DND-41 (cell line): ENCODE data around the gene CDHR2.

Experiments
- ATAC-seq: fragments of 200-7000 bp; cut with Tn5 transposase; 3 replicates; pipeline ENCODE4 v1.9.1; 2021; ENCODE audit warnings: low read depth; ENCODE audit not compliant: insufficient read depth
- DNase-seq: peaks from one replicate; pipeline ENCODE4 v3.0.0-alpha.2; 2020
- H2AFZ ChIP-seq: 2 replicates; pipeline ENCODE4 v1.6.0; 2012; ENCODE audit warnings: low read depth, low read length
- H3K27ac ChIP-seq: 2 replicates; pipeline ENCODE4 v1.5.1; 2012; ENCODE audit warnings: low read length, inconsistent platforms
- H3K27me3 ChIP-seq: fragments of 200-600 bp; sonication (generic); 2 replicates; pipeline ENCODE4 v1.6.0; 2012; ENCODE audit warnings: low read length, mild to moderate bottlenecking, inconsistent platforms; ENCODE audit not compliant: insufficient read depth, poor library complexity
- H3K36me3 ChIP-seq: 2 replicates; pipeline ENCODE4 v1.5.1; 2012; ENCODE audit warnings: low read length, inconsistent platforms; ENCODE audit not compliant: insufficient read depth
- H3K4me1 ChIP-seq: 2 replicates; pipeline ENCODE4 v1.5.1; 2012; ENCODE audit warnings: mild to moderate bottlenecking, low read length; ENCODE audit not compliant: insufficient read depth
- H3K4me2 ChIP-seq: 2 replicates; pipeline ENCODE4 v1.6.0; 2012; ENCODE audit warnings: mild to moderate bottlenecking, moderate library complexity, low read length, inconsistent platforms; ENCODE audit not compliant: insufficient read depth
- H3K4me3 ChIP-seq, 2 experiments: fragments of 200-600 bp in 1 of 2; shearing (Covaris generic) in 1 of 2; 2 replicates each; pipeline ENCODE4 v1.5.1; 2012 to 2016; ENCODE audit warnings: inconsistent platforms in 2 of 2, low read length in 2 of 2, mild to moderate bottlenecking in 2 of 2, low read depth in 1 of 2, moderate library complexity in 1 of 2
- H3K79me2 ChIP-seq: 2 replicates; pipeline ENCODE4 v1.6.0; 2012; ENCODE audit warnings: low read length, inconsistent platforms; ENCODE audit not compliant: insufficient read depth
- H3K9ac ChIP-seq: 2 replicates; pipeline ENCODE4 v1.6.0; 2012; ENCODE audit warnings: low read depth, mild to moderate bottlenecking, inconsistent platforms, low read length, moderate library complexity
- H3K9me3 ChIP-seq: 2 replicates; pipeline ENCODE4 v1.5.1; 2012; ENCODE audit warnings: low read length, moderate library complexity, mild to moderate bottlenecking, inconsistent platforms; ENCODE audit not compliant: insufficient read depth, severe bottlenecking
- H4K20me1 ChIP-seq: 2 replicates; pipeline ENCODE4 v1.6.0; 2012; ENCODE audit warnings: low read length; ENCODE audit not compliant: insufficient read depth
- CTCF ChIP-seq: IDR thresholded peaks from 2 replicates; pipeline ENCODE4 v1.5.1; 2012; ENCODE audit warnings: borderline replicate concordance, low read length, moderate library complexity, mild to moderate bottlenecking; ENCODE audit not compliant: poor library complexity, severe bottlenecking; ENCODE audit errors: extremely low read depth
- EZH2 ChIP-seq: IDR thresholded peaks from 3 replicates; pipeline ENCODE4 v1.6.1; 2012; ENCODE audit warnings: borderline replicate concordance, low read depth, mild to moderate bottlenecking, moderate library complexity, low read length, inconsistent platforms; ENCODE audit not compliant: severe bottlenecking

CDHR2 gene

GRCh38 chr5:176527246-176528222, 21.6 kb upstream of the CDHR2 start:
- peaks cover 10% of the 10 kb centered on the region for H3K4me1 ChIP-seq
- TF ChIP-seq CTCF, result no peak
- H3K27me3 ChIP-seq, result no peaks in the 10 kb centered on the region
- no peak overlapping the region for H2AFZ ChIP-seq
- peaks cover 16% of the 10 kb centered on the region for H3K79me2 ChIP-seq
- no peak overlapping the region for H3K9ac ChIP-seq
- DNase-seq (no peak), ATAC-seq (no peak)
- H3K27ac ChIP-seq, result no peak overlapping the region
- H4K20me1 ChIP-seq, result peaks cover 34% of the 10 kb centered on the region
- no peak overlapping the region for H3K4me3 ChIP-seq
- peaks cover 51% of the 10 kb centered on the region for H3K36me3 ChIP-seq
- H3K9me3 ChIP-seq, result no peaks in the 10 kb centered on the region
- H3K4me2 ChIP-seq, result no peak overlapping the region

GRCh38 chr5:176528301-176528700, 20.8 kb upstream of the CDHR2 start:
- Histone ChIP-seq H3K27ac (no peak overlapping the region), H3K4me3 (no peak overlapping the region), H2AFZ (no peak overlapping the region), H3K9ac (no peak overlapping the region), H4K20me1 (peaks cover 41% of the 10 kb centered on the region), H3K9me3 (no peaks in the 10 kb centered on the region), H3K4me2 (no peak overlapping the region), H3K4me1 (peaks cover 18% of the 10 kb centered on the region), H3K36me3 (peaks cover 58% of the 10 kb centered on the region), H3K79me2 (peaks cover 24% of the 10 kb centered on the region), H3K27me3 (no peaks in the 10 kb centered on the region)
- ATAC-seq (no peak), DNase-seq (no peak)
- TF ChIP-seq EZH2, result no peak
- no peak for TF ChIP-seq CTCF

- no peak for DNase-seq
- Histone ChIP-seq H3K4me2 (no peak overlapping the region), H3K27me3 (no peaks in the 10 kb centered on the region), H3K27ac (no peak overlapping the region), H3K4me1 (peaks cover 22% of the 10 kb centered on the region), H3K79me2 (peaks cover 28% of the 10 kb centered on the region), H3K36me3 (peaks cover 60% of the 10 kb centered on the region), H3K9ac (no peak overlapping the region), H2AFZ (no peak overlapping the region), H4K20me1 (peaks cover 45% of the 10 kb centered on the region), H3K9me3 (no peaks in the 10 kb centered on the region), H3K4me3 (no peak overlapping the region)
- no peak for ATAC-seq
- TF ChIP-seq EZH2 (no peak), CTCF (no peak)
Observed at GRCh38 chr5:176528761-176529115, 20.4 kb upstream of the CDHR2 start.
